Neutrophil (primary cell): ENCODE data around the gene NDUFAF7.
"Not testable (repeated sequence)": the region's sequence is repeated elsewhere in the genome, so short reads cannot be mapped to it uniquely, and the experiment has no call there.

Experiments
- H3K27ac ChIP-seq: fragments of 200-600 bp; sonication (generic); 2 replicates; pipeline ENCODE4 v1.5.1; 2016; ENCODE audit warnings: mild to moderate bottlenecking, moderate library complexity
- H3K27me3 ChIP-seq: fragments of 200-600 bp; sonication (generic); 2 replicates; pipeline ENCODE4 v1.6.0; 2016; ENCODE audit warnings: mild to moderate bottlenecking
- H3K36me3 ChIP-seq: fragments of 200-600 bp; sonication (generic); 2 replicates; pipeline ENCODE4 v1.5.1; 2017
- H3K4me1 ChIP-seq, 2 experiments: fragments of 200-600 bp in 1 of 2; sonication (generic) in 1 of 2; 1 replicate in 1 of 2; 2 replicates in 1 of 2; pipeline versions ENCODE4 v1.5.1 to v1.6.1; 2013 to 2016; ENCODE audit warnings: low read depth in 1 of 2, low read length in 1 of 2, mild to moderate bottlenecking in 1 of 2, moderate library complexity in 1 of 2; ENCODE audit not compliant: control insufficient read depth in 1 of 2, insufficient read depth in 1 of 2
- H3K4me3 ChIP-seq, 2 experiments: fragments of 200-600 bp in 1 of 2; sonication (generic) in 1 of 2; 1 replicate in 1 of 2; 2 replicates in 1 of 2; pipeline ENCODE4 v1.5.1; 2013 to 2016; ENCODE audit warnings: low read depth in 1 of 2, low read length in 1 of 2, mild to moderate bottlenecking in 1 of 2, moderate library complexity in 1 of 2
- H3K9me3 ChIP-seq: fragments of 200-600 bp; sonication (generic); 2 replicates; pipeline ENCODE4 v1.5.1; 2016
- CTCF ChIP-seq: fragments of 200-600 bp; sonication (generic); IDR thresholded peaks from 2 replicates; pipeline ENCODE4 v1.5.1; 2016; ENCODE audit warnings: antibody characterized with exemption

The NDUFAF7 gene

DNA sequence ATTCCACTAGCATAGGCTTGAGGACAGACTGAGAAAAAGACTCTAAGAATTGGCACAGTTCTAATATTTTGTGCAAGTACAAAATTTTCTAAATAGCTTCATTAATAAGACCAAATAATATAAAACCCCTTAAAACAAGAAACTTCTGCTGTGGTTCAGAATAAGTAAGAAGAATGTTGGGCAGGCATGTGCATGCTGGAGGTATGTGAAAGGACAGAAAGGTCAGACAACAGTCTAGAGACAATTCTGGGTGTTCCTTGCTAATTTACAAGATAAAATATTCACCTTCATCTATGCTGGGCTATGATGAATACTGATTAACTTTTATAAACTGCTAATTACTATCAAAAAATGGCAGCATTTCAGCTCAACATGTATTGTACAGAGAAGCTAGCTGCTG lies 20.2 kb upstream of the NDUFAF7 start:
- no peak for TF ChIP-seq CTCF
- Histone ChIP-seq H3K27me3 (no peaks in the 10 kb centered on the region), H3K4me3 (no peak overlapping the region), H3K4me1 (peaks cover 7 to 8% of the 10 kb centered on the region in 2 experiments), H3K9me3 (no peaks in the 10 kb centered on the region), H3K36me3 (peaks cover 43% of the 10 kb centered on the region), H3K27ac (no peak overlapping the region)

GRCh38 chr2:37211939-37212338 lies 19.5 kb upstream of the NDUFAF7 start:
- H3K27ac ChIP-seq, result no peak overlapping the region
- no peaks in the 10 kb centered on the region for H3K27me3 ChIP-seq
- peaks cover 47% of the 10 kb centered on the region for H3K36me3 ChIP-seq
- peaks cover 7 to 8% of the 10 kb centered on the region in 2 experiments for H3K4me1 ChIP-seq
- H3K4me3 ChIP-seq, result no peak overlapping the region
- no peaks in the 10 kb centered on the region for H3K9me3 ChIP-seq
- no peak for TF ChIP-seq CTCF

- peak overlapping the region; percentile 56 for H3K27ac ChIP-seq
- no peak for TF ChIP-seq CTCF
Measured at GRCh38 chr2:37215250-37215649, 16.2 kb upstream of the NDUFAF7 start.

DNA sequence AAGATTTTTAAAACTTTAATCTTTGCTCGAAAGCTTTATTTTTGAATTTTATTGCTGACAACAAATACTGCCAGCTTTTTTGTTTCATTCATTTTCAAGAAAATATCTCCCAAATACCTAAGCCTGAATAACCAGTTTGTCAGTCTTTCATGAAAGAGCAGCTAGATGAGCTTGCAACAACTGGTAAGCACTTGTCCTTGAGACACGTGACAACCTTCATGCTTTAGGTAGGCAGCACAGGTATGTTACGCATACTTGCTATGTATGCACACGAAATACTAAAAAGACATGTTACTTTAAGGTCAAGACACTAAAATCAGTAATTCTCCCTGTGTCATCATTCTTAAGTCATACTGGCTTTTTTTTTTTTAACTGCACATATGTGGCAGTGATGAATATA lies 12.4 kb upstream of the NDUFAF7 start:
- Histone ChIP-seq H3K27ac (no peak overlapping the region), H3K4me3 (no peak overlapping the region), H3K4me1 (peaks cover 7 to 8% of the 10 kb centered on the region in 2 experiments), H3K9me3 (no peaks in the 10 kb centered on the region), H3K36me3 (peaks cover 45% of the 10 kb centered on the region), H3K27me3 (no peaks in the 10 kb centered on the region)
- no peak for TF ChIP-seq CTCF

More at GRCh38 chr2:37215250-37215649, 16.2 kb upstream of the NDUFAF7 start:
- Histone ChIP-seq H3K27me3 (no peaks in the 10 kb centered on the region), H3K4me3 (no peak overlapping the region), H3K9me3 (no peaks in the 10 kb centered on the region), H3K4me1 (peaks cover 7 to 8% of the 10 kb centered on the region in 2 experiments), H3K36me3 (peaks cover 51% of the 10 kb centered on the region)

DNA sequence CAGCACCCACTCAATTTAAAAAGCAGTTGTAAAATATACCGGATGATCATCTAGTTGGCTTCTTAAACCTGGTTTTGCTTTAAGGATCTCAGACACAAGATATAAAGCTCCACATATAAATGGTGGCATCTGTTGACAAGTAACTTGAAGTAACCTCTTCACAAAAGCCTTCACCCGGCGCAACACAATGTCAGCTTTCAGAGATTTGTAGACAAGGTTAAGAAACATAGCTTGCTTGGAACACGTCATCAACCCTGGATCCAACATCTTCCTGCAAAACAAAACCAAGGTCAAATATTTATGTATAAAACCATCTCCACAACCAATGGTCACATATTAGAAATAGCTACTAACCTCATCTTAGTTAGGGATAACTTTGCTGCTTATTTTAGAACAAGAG lies 8.3 kb upstream of the NDUFAF7 start:
- no peak for TF ChIP-seq CTCF
- no peak overlapping the region for H3K27ac ChIP-seq
- H3K4me1 ChIP-seq, result no peaks in the 10 kb centered on the region
- no peaks in the 10 kb centered on the region for H3K27me3 ChIP-seq
- no peaks in the 10 kb centered on the region for H3K9me3 ChIP-seq
- peaks cover 55% of the 10 kb centered on the region for H3K36me3 ChIP-seq
- H3K4me3 ChIP-seq, result no peak overlapping the region

- no peaks in the 10 kb centered on the region for H3K4me1 ChIP-seq
Measured at GRCh38 chr2:37224063-37224462, 7.4 kb upstream of the NDUFAF7 start.

GRCh38 chr2:37225129-37225528 lies 6.3 kb upstream of the NDUFAF7 start:
- Histone ChIP-seq H3K4me1 (peaks cover 9 to 10% of the 10 kb centered on the region in 2 experiments), H3K36me3 (peaks cover 49% of the 10 kb centered on the region)
- not testable (repeated sequence) for H3K4me3 ChIP-seq, H3K27ac ChIP-seq, H3K27me3 ChIP-seq, H3K9me3 ChIP-seq

More at GRCh38 chr2:37224063-37224462, 7.4 kb upstream of the NDUFAF7 start:
- Histone ChIP-seq H3K27ac (no peak overlapping the region), H3K4me3 (no peak overlapping the region), H3K9me3 (no peaks in the 10 kb centered on the region), H3K27me3 (no peaks in the 10 kb centered on the region), H3K36me3 (peaks cover 58% of the 10 kb centered on the region)
- no peak for TF ChIP-seq CTCF
